ENCODE results near the gene WNT11. TPM values are rescaled to one million over a fixed set of nuclear protein-coding genes. Genes with fewer than 3 reads are reported as not detected.

The WNT11 gene
- total RNA-seq, 2 experiments from 2014 or later: 0.30 to 1.2 TPM

- no peaks in the 10 kb centered on the region for H3K36me3 ChIP-seq (ENCODE audit: insufficient read depth, low read length)
- Mint-ChIP-seq H3K4me1 (ENCODE audit: low read depth) (peaks cover 3% of the 10 kb centered on the region), H3K36me3 (ENCODE audit: low read depth) (peaks cover 3% of the 10 kb centered on the region), H3K27ac (no peak overlapping the region), H3K27me3 (peaks cover 5% of the 10 kb centered on the region), H3K4me3 (no peak overlapping the region), H3K9me3 (no peaks in the 10 kb centered on the region)
- H3K4me3 ChIP-seq (ENCODE audit: low read length): no peak overlapping the region
- DNase-seq (no peak), ATAC-seq (ENCODE audit: poor library complexity) (no peak)
- H3K4me1 ChIP-seq (ENCODE audit: insufficient read depth, low read length): peaks cover 2% of the 10 kb centered on the region
- no peaks in the 10 kb centered on the region for H3K27me3 ChIP-seq (ENCODE audit: control insufficient read depth in 1 of 2, insufficient read depth in 2 of 2, low read length in 2 of 2)
- CTCF ChIA-PET: no interaction called here
- no peak for TF ChIP-seq CTCF (IDR thresholded peaks at IDR 0.05)
- POLR2A ChIA-PET: no interaction called here
- no peaks in the 10 kb centered on the region for H3K9me3 ChIP-seq (ENCODE audit: control insufficient read depth in 1 of 2, insufficient read depth in 1 of 2, low read length in 2 of 2)
- no peak overlapping the region for H3K27ac ChIP-seq (ENCODE audit: low read depth in 1 of 2, low read length in 2 of 2)
- intact Hi-C loops (cut with DNase I, micrococcal nuclease): no loop called here
Measured at GRCh38 chr11:76241243-76242000, 35.1 kb upstream of the WNT11 start.

GRCh38 chr11:76240666-76241065 is 34.4 kb upstream of the WNT11 start:
- Histone ChIP-seq H3K9me3 (ENCODE audit: control insufficient read depth in 1 of 2, insufficient read depth in 1 of 2, low read length in 2 of 2) (no peaks in the 10 kb centered on the region), H3K4me3 (ENCODE audit: low read length) (no peak overlapping the region), H3K27ac (ENCODE audit: low read depth in 1 of 2, low read length in 2 of 2) (no peak overlapping the region), H3K36me3 (ENCODE audit: insufficient read depth, low read length) (no peaks in the 10 kb centered on the region), H3K4me1 (ENCODE audit: insufficient read depth, low read length) (peaks cover 9% of the 10 kb centered on the region), H3K27me3 (ENCODE audit: control insufficient read depth in 1 of 2, insufficient read depth in 2 of 2, low read length in 2 of 2) (no peaks in the 10 kb centered on the region)
- H3K36me3 Mint-ChIP-seq (ENCODE audit: low read depth): peaks cover 11% of the 10 kb centered on the region
- ATAC-seq (ENCODE audit: poor library complexity) (no peak), DNase-seq (no peak)
- H3K4me1 Mint-ChIP-seq (ENCODE audit: low read depth): peaks cover 11% of the 10 kb centered on the region
- H3K9me3 Mint-ChIP-seq: no peaks in the 10 kb centered on the region
- H3K4me3 Mint-ChIP-seq: no peak overlapping the region
- intact Hi-C loops (cut with DNase I, micrococcal nuclease): no loop called here
- peaks cover 9% of the 10 kb centered on the region for H3K27me3 Mint-ChIP-seq
- H3K27ac Mint-ChIP-seq: no peak overlapping the region
- POLR2A ChIA-PET: no interaction called here
- CTCF ChIA-PET: interaction anchor here (1.0 to 1.2 kb wide), 2 partner anchors 32 to 33 kb away, joined by 3 to 4 read pairs; no protein-coding TSS in a partner anchor
- no peak for TF ChIP-seq CTCF (IDR thresholded peaks at IDR 0.05)

GRCh38 chr11:76240161-76240540 is 33.8 kb upstream of the WNT11 start:
- ChIA-PET CTCF (interaction anchor here (1.0 to 1.2 kb wide), 2 partner anchors 31 to 33 kb away, joined by 3 to 4 read pairs; no protein-coding TSS in a partner anchor), POLR2A (no interaction called here)
- DNase-seq: no peak
- H3K4me3 ChIP-seq (ENCODE audit: low read length): no peak overlapping the region
- H3K9me3 ChIP-seq (ENCODE audit: control insufficient read depth in 1 of 2, insufficient read depth in 1 of 2, low read length in 2 of 2): no peaks in the 10 kb centered on the region
- Mint-ChIP-seq H3K9me3 (no peaks in the 10 kb centered on the region), H3K4me3 (no peak overlapping the region), H3K36me3 (ENCODE audit: low read depth) (peaks cover 16% of the 10 kb centered on the region), H3K27me3 (peaks cover 14% of the 10 kb centered on the region), H3K4me1 (ENCODE audit: low read depth) (peaks cover 16% of the 10 kb centered on the region), H3K27ac (no peak overlapping the region)
- H3K27me3 ChIP-seq (ENCODE audit: control insufficient read depth in 1 of 2, insufficient read depth in 2 of 2, low read length in 2 of 2): no peaks in the 10 kb centered on the region
- H3K4me1 ChIP-seq (ENCODE audit: insufficient read depth, low read length): peaks cover 12% of the 10 kb centered on the region
- TF ChIP-seq CTCF (IDR thresholded peaks at IDR 0.05): no peak
- no peak overlapping the region for H3K27ac ChIP-seq (ENCODE audit: low read depth in 1 of 2, low read length in 2 of 2)
- no peak for ATAC-seq (ENCODE audit: poor library complexity)
- H3K36me3 ChIP-seq (ENCODE audit: insufficient read depth, low read length): no peaks in the 10 kb centered on the region
- intact Hi-C loops (cut with DNase I, micrococcal nuclease): no loop called here

Data from CD4-positive, alpha-beta T cell (primary cell).